Duodenal mucosa (tissue), 2 donors: ENCODE data around the gene GOLGA8S.
"Not testable (repeated sequence)": the region's sequence is repeated elsewhere in the genome, so short reads cannot be mapped to it uniquely, and the experiment has no call there.

Experiments used
- H3K27ac ChIP-seq: one replicate; pipeline ENCODE4 v1.7.0; 2013; ENCODE audit warnings: low read depth, low read length
- H3K27me3 ChIP-seq, 2 donors: one replicate each; pipeline ENCODE4 v1.7.0; 2013; ENCODE audit warnings: low read length in 2 of 2, control low read depth in 1 of 2; ENCODE audit not compliant: insufficient read depth in 2 of 2, control insufficient read depth in 1 of 2
- H3K36me3 ChIP-seq, 2 donors: one replicate each; pipeline ENCODE4 v1.7.0; 2013; ENCODE audit warnings: low read length in 2 of 2, control low read depth in 1 of 2; ENCODE audit not compliant: insufficient read depth in 2 of 2, control insufficient read depth in 1 of 2
- H3K4me1 ChIP-seq, 2 donors: one replicate each; pipeline ENCODE4 v1.7.0; 2013; ENCODE audit warnings: low read length in 2 of 2, control low read depth in 1 of 2; ENCODE audit not compliant: insufficient read depth in 2 of 2, control insufficient read depth in 1 of 2
- H3K4me3 ChIP-seq, 2 donors: one replicate each; pipeline ENCODE4 v1.7.0; 2013; ENCODE audit warnings: low read length in 2 of 2, low read depth in 1 of 2
- H3K9ac ChIP-seq, 2 donors: one replicate each; pipeline ENCODE4 v1.7.0; 2013; ENCODE audit warnings: low read length in 2 of 2, low read depth in 1 of 2
- H3K9me3 ChIP-seq, 2 donors: one replicate each; pipeline ENCODE4 v1.7.0; 2013; ENCODE audit warnings: low read length in 2 of 2, control low read depth in 1 of 2; ENCODE audit not compliant: control insufficient read depth in 1 of 2

GOLGA8S gene

GRCh38 chr15:23397779-23398178, 43.2 kb downstream of the GOLGA8S start:
- Histone ChIP-seq H3K27ac (no peak overlapping the region), H3K36me3 (no peaks in the 10 kb centered on the region), H3K4me3 (no peak overlapping the region), H3K4me1 (no peaks in the 10 kb centered on the region), H3K9ac (no peak overlapping the region), H3K9me3 (no peaks in the 10 kb centered on the region), H3K27me3 (no peaks in the 10 kb centered on the region)

GRCh38 chr15:23398357-23398756, 43.8 kb downstream of the GOLGA8S start:
- H3K4me3 ChIP-seq, H3K27ac ChIP-seq, H3K9ac ChIP-seq, H3K4me1 ChIP-seq, H3K9me3 ChIP-seq, H3K27me3 ChIP-seq, H3K36me3 ChIP-seq: not testable (repeated sequence)

- not testable (repeated sequence) for H3K27ac ChIP-seq, H3K27me3 ChIP-seq, H3K4me3 ChIP-seq, H3K9ac ChIP-seq, H3K9me3 ChIP-seq, H3K36me3 ChIP-seq, H3K4me1 ChIP-seq
Observed at GRCh38 chr15:23399207-23399606, 44.7 kb downstream of the GOLGA8S start.

DNA sequence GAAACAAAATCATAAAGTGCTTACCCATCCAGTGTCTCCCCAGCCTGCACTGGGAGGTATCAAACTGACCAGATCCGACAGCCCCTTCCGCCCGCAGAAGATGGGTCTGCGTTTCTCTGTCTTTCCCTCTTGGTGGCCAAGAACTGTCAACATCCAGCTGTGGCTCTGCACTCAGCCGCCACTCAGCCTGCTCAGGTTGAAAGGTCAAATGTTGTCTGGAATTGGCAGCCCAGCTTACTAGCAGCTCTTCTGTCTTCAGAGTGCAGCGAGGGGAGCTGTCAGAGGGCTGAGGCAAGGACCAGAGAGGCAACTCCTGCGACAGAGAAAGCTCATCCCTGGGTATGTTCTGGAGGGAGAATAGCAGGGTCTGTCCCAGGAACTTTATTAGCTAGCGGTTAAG, 47.1 kb downstream of the GOLGA8S start:
- Histone ChIP-seq H3K9me3 (no peaks in the 10 kb centered on the region), H3K9ac (no peak overlapping the region), H3K36me3 (no peaks in the 10 kb centered on the region), H3K4me1 (no peaks in the 10 kb centered on the region), H3K27me3 (no peaks in the 10 kb centered on the region), H3K4me3 (no peak overlapping the region), H3K27ac (no peak overlapping the region)

DNA sequence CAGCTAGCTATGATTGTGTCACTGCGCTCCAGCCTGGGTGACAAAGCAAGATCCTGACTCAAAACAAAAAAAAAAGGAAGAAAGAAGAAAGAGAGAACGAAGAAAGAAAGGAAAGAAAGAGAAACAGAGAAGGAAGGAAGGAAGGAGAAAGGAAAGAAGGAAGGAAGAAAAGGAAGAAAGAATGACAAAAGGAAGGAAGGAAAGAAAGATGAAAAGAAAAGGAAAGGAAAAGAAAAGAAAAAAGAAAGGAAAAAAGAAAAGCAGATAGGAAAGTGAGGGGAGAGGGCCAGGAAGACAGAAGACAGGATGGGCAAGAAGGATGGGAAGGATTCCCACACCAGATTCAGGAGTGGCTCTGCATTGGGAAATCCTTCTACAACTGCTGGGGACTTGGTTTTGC, 47.6 kb downstream of the GOLGA8S start:
- no peaks in the 10 kb centered on the region for H3K4me1 ChIP-seq
- no peak overlapping the region for H3K27ac ChIP-seq
- no peak overlapping the region for H3K4me3 ChIP-seq
- H3K9me3 ChIP-seq, result no peaks in the 10 kb centered on the region
- no peaks in the 10 kb centered on the region for H3K27me3 ChIP-seq
- H3K36me3 ChIP-seq, result no peaks in the 10 kb centered on the region
- no peak overlapping the region for H3K9ac ChIP-seq

DNA sequence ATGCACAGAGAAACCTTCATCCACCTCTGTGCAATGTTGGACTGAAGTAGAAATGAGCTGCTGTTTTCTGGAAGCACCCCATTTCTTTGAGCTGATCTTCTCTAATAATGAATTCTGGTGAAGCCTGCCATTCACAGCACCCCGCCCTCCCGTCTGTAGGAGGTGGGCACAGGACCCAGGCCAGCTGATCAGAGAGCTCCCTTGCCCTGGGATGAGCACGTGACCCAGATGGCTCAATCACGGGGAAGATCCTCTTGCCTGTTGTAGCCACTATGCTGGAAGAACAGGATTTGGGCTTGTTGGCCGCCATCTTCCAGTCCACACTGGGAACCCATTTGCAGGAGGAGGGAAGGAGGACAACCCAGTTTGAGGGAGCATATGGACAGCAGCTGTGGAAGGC, 48.0 kb downstream of the GOLGA8S start:
- H3K36me3 ChIP-seq, result no peaks in the 10 kb centered on the region
- no peaks in the 10 kb centered on the region for H3K4me1 ChIP-seq
- no peak overlapping the region for H3K27ac ChIP-seq
- H3K4me3 ChIP-seq, result no peak overlapping the region
- H3K27me3 ChIP-seq, result no peaks in the 10 kb centered on the region
- no peak overlapping the region for H3K9ac ChIP-seq
- H3K9me3 ChIP-seq, result no peaks in the 10 kb centered on the region

DNA sequence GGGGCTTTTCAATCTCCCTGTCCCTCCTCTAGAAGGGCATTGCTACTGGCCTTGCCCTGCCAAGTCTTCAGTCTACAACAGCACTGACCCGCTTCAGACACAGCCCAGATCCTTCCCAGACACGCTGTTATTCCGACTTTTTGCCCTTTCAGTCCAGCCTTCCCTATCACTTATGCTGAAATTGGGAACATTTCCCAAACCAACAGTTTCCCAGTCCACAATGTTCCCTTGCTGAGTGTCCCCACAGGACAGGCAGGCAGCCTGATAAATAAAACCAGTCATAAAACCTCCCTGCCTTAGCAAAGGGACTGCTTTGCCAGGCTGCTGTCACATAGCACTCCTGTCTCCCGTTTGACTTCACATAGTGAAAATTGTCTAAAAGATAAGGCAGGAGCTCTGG, 49.0 kb downstream of the GOLGA8S start:
- Histone ChIP-seq H3K9me3 (no peaks in the 10 kb centered on the region), H3K27me3 (no peaks in the 10 kb centered on the region), H3K36me3 (no peaks in the 10 kb centered on the region), H3K9ac (no peak overlapping the region), H3K4me1 (no peaks in the 10 kb centered on the region), H3K27ac (no peak overlapping the region), H3K4me3 (no peak overlapping the region)

- no peaks in the 10 kb centered on the region for H3K36me3 ChIP-seq
- no peaks in the 10 kb centered on the region for H3K4me1 ChIP-seq
- H3K4me3 ChIP-seq, result no peak overlapping the region
- H3K27ac ChIP-seq, result no peak overlapping the region
- no peaks in the 10 kb centered on the region for H3K9me3 ChIP-seq
- no peaks in the 10 kb centered on the region for H3K27me3 ChIP-seq
- no peak overlapping the region for H3K9ac ChIP-seq
Observed at GRCh38 chr15:23411841-23412240, 57.3 kb downstream of the GOLGA8S start.

- H3K27me3 ChIP-seq, H3K4me1 ChIP-seq, H3K9ac ChIP-seq, H3K36me3 ChIP-seq, H3K9me3 ChIP-seq, H3K4me3 ChIP-seq, H3K27ac ChIP-seq: not testable (repeated sequence)
Observed at GRCh38 chr15:23412881-23413600, 58.5 kb downstream of the GOLGA8S start.
